GM12878 (cell line): ENCODE measurements around the gene HK2. TPM values are rescaled to one million over a fixed set of nuclear protein-coding genes. Genes with fewer than 3 reads are reported as not detected.

ENCODE experiments used
- ATAC-seq: fragments of 200-7000 bp; cut with Tn5 transposase; 3 replicates; pipeline ENCODE4 v1.9.1; 2020; ENCODE audit warnings: mild to moderate bottlenecking, moderate library complexity
- BruUV-seq: library from RNA; stranded (reverse); fragments of 400-500 nt; replicated peaks from 2 replicates; lab custom pipeline; 2021; lab: Mats Ljungman, UMichigan
- CTCF ChIA-PET: fragments of 300-600 bp; sonication (Branson Sonifier 250); formaldehyde crosslinking; extraction: SDS; loops from one replicate; lab custom pipeline; 2021; ENCODE audit warnings: inconsistent platforms; lab: Yijun Ruan, JAX
- POLR2A ChIA-PET: fragments of 350-600 bp; formaldehyde crosslinking; extraction: SDS; loops from one replicate; lab custom pipeline; 2021; ENCODE audit warnings: inconsistent platforms; lab: Charles Lee
- RAD21 ChIA-PET: fragments of 300-600 bp; sonication (Branson Sonifier 250); formaldehyde crosslinking; loops from one replicate; lab custom pipeline; 2023; ENCODE audit warnings: antibody characterized with exemption; ENCODE audit not compliant: unreplicated experiment; lab: Charles Lee
- SMC1A ChIA-PET: fragments of 300-600 bp; sonication (Branson Sonifier 250); formaldehyde crosslinking; loops from one replicate; lab custom pipeline; 2023; ENCODE audit not compliant: unreplicated experiment, uncharacterized antibody; lab: Charles Lee
- DNase-seq: peaks from one replicate; pipeline ENCODE4 v3.0.0-alpha.2; 2011; ENCODE audit warnings: low read depth, low spot score
- FAIRE-seq: peaks from 3 replicates; lab custom pipeline; 2011; peaks lifted over from hg19 to GRCh38; lab: Jason Lieb, UNC
- H2AFZ ChIP-seq: 2 replicates; pipeline ENCODE4 v1.6.0; 2011; ENCODE audit warnings: low read depth, low read length, control low read depth; ENCODE audit not compliant: control insufficient read depth
- H3K27ac ChIP-seq: 2 replicates; pipeline ENCODE4 v1.5.1; 2011; ENCODE audit warnings: control low read depth; ENCODE audit not compliant: control insufficient read depth, insufficient read depth
- H3K27me3 ChIP-seq, 2 experiments: replicated peaks in 1 of 2; 2 replicates each; pipeline versions ENCODE4 v1.6.0 to v1.6.1; 2011; ENCODE audit warnings: low read length in 1 of 2; ENCODE audit not compliant: control insufficient read depth in 2 of 2, insufficient read depth in 2 of 2
- H3K36me3 ChIP-seq, 2 experiments: 2 replicates each; pipeline ENCODE4 v1.5.1; 2011; ENCODE audit warnings: low read length in 1 of 2; ENCODE audit not compliant: control insufficient read depth in 2 of 2, insufficient read depth in 2 of 2
- H3K4me1 ChIP-seq: 2 replicates; pipeline ENCODE4 v1.6.1; 2011; ENCODE audit warnings: mild to moderate bottlenecking, low read length, moderate library complexity, mixed read lengths; ENCODE audit not compliant: control insufficient read depth, insufficient read depth
- H3K4me2 ChIP-seq: 2 replicates; pipeline ENCODE4 v1.6.0; 2011; ENCODE audit warnings: control low read depth; ENCODE audit not compliant: control insufficient read depth, insufficient read depth
- H3K4me3 ChIP-seq: fragments of 200-600 bp; sonication (generic); 2 replicates; pipeline ENCODE4 v1.5.1; 2016
- H3K79me2 ChIP-seq: 2 replicates; pipeline ENCODE4 v1.6.0; 2011; ENCODE audit warnings: low read length; ENCODE audit not compliant: control insufficient read depth, insufficient read depth
- H3K9ac ChIP-seq: 2 replicates; pipeline ENCODE4 v1.8.0; 2011; ENCODE audit warnings: low read length, control low read depth, mixed read lengths; ENCODE audit not compliant: control insufficient read depth, insufficient read depth
- H3K9me3 ChIP-seq: replicated peaks from 3 replicates; pipeline ENCODE4 v1.5.1; 2011; ENCODE audit warnings: mild to moderate bottlenecking, low read length; ENCODE audit not compliant: control insufficient read depth, insufficient read depth
- H4K20me1 ChIP-seq: 2 replicates; pipeline ENCODE4 v1.6.0; 2011; ENCODE audit not compliant: control insufficient read depth, insufficient read depth
- BCLAF1 ChIP-seq: fragments of 450-650 bp; IDR thresholded peaks from 2 replicates; pipeline ENCODE4 v1.6.1; 2017; ENCODE audit warnings: antibody characterized with exemption, mild to moderate bottlenecking, moderate library complexity
- CBX5 ChIP-seq: sonication (generic); IDR thresholded peaks from 2 replicates; pipeline ENCODE4 v1.6.1; 2016; ENCODE audit warnings: low read depth, moderate library complexity, mild to moderate bottlenecking, inconsistent platforms
- CHD1 ChIP-seq: IDR thresholded peaks from 2 replicates; pipeline ENCODE4 v1.6.1; 2012; ENCODE audit warnings: low read depth, low read length, improper control_type of control experiment
- EZH2 ChIP-seq: IDR thresholded peaks from 2 replicates; pipeline ENCODE4 v1.6.1; 2012; ENCODE audit warnings: low read depth, mild to moderate bottlenecking, control low read depth, inconsistent platforms, low read length, borderline replicate concordance; ENCODE audit not compliant: control insufficient read depth
- NRF1 ChIP-seq: conservative IDR thresholded peaks from 2 replicates; pipeline ENCODE4 v1.6.1; 2011; ENCODE audit warnings: mild to moderate bottlenecking, low read depth, low read length, improper control_type of control experiment
- STAT3 ChIP-seq: IDR thresholded peaks from 2 replicates; pipeline ENCODE4 v1.6.1; 2011; ENCODE audit warnings: low read depth, low read length, improper control_type of control experiment
- WGBS: methylation state at CpG from one replicate; pipeline ENCODE4 v1.1.6; 2016; ENCODE audit warnings: low lambda C conversion rate; ENCODE audit not compliant: insufficient replicate concordance, insufficient coverage; ENCODE audit errors: missing lambda C conversion rate; 5-methylcytosine and 5-hydroxymethylcytosine counted together
- in situ Hi-C: fragments of 300-500 bp; cut with MboI; formaldehyde crosslinking; loops from 9 replicates; pipeline ENCODE4 v1.14.3; 2018; ENCODE audit warnings: mixed read lengths
- intact Hi-C: fragments of 100-400 bp; cut with micrococcal nuclease; formaldehyde crosslinking; loops from one replicate; pipeline ENCODE4 v1.14.2; 2022; ENCODE audit not compliant: unreplicated experiment
- polyA plus RNA-seq, 11 experiments: library from polyadenylated mRNA; depleted of rRNA in 4 of 11; unstranded in 6 of 11; stranded (reverse) in 5 of 11; fragments of >200 nt; fragmentation: Nextera tagmentation in 4 of 11; fragmentation: Illumina TruSeq in 1 of 11; extraction: Ambion mirVana in 4 of 11; extraction: Trizol in 1 of 11; gene quantifications; 1 replicate in 1 of 11; 2 replicates in 10 of 11; pipeline versions ENCODE4 v1.2.1 to v1.2.3, GENCODE V29; 2011 to 2016; ENCODE audit warnings: inconsistent platforms in 2 of 11, missing spikeins in 2 of 11, low read depth in 1 of 11
- total RNA-seq, 4 experiments: library from RNA; depleted of rRNA in 3 of 4; stranded (reverse); fragments of >200 nt in 3 of 4; fragmentation: Illumina TruSeq in 1 of 4; extraction: Trizol in 1 of 4; gene quantifications; 2 replicates each; pipeline versions ENCODE4 v1.2.1 to v1.2.3, GENCODE V29; 2013 to 2021
- TF ChIP-seq, protein P1 (sequence below): fragments of 450-650 bp; formaldehyde crosslinking; IDR thresholded peaks from 2 replicates; pipeline ENCODE4 v1.4.0; 2022; ENCODE audit warnings: mild to moderate bottlenecking, moderate library complexity

The HK2 gene
- total and polyA plus RNA-seq, 10 of the 15 experiments (the other 5 are each of a cell fraction or from before 2014, with no cell fraction given), result 5.0 to 73.1 (median 20.2) TPM

DNA sequence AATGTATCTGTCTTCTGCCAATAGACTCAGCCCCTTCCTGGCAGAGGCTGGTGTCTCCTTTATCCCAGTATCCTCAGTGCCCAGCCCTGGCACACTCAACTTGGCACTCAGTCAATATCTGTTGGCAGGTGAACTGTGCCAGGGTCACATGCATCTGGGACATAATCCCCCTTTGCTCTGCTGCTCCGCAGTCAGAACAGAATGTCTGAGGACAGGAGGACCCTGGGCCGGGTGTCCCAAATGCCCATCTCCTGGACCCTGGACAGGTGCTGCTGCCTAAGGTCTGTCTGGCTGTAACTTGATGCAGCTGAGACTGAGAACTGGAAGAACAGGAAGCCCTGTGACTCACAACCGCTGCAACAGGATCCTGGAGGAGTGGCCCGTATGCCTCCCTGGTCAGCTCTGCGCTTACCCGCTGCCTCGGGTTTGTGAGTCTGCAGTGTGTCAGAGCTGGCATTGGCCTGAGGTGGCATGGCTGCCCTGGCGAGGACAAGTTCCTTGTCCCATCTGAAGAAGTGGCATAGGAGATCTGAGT, 11.4 kb downstream of the HK2 start:
- ATAC-seq, result no peak
- 86% methylated on average over 8 of the region's 8 CpGs for WGBS
- no peak overlapping the region for H3K4me3 ChIP-seq
- ChIA-PET POLR2A (interaction anchor here (1.0 to 1.2 kb wide), 2 partner anchors 12 to 100 kb away, joined by 3 to 6 read pairs; partner anchors contain the start of gene HK2), RAD21 (interaction anchor here (0.7 kb wide), 1 partner anchor 10 kb away, joined by 4 read pairs; no protein-coding TSS in a partner anchor), SMC1A (no interaction called here), CTCF (interaction anchor here (0.7 kb wide), 1 partner anchor 75 kb away, joined by 3 read pairs; no protein-coding TSS in a partner anchor)
- peaks cover 0 to 2% of the 10 kb centered on the region in 2 experiments; a peak in 2 of 4 replicates for H3K36me3 ChIP-seq
- FAIRE-seq, result no peak
- no peak overlapping the region for H2AFZ ChIP-seq
- peaks cover 68% of the 10 kb centered on the region for H3K4me1 ChIP-seq
- no peak for DNase-seq
- no peak overlapping the region for H3K27ac ChIP-seq
- BruUV-seq, result no TSS peak
- intact Hi-C loops, result no loop called here
- H3K27me3 ChIP-seq, result no peaks in the 10 kb centered on the region
- H3K9ac ChIP-seq, result no peak overlapping the region
- in situ Hi-C loops, result no loop called here
- H4K20me1 ChIP-seq, result 0 out of 2 replicates have a peak, but pooled peaks cover 5% of the 10 kb centered on the region
- no peaks in the 10 kb centered on the region for H3K9me3 ChIP-seq
- peak overlapping the region; percentile 50 for H3K4me2 ChIP-seq
- TF ChIP-seq CBX5, result no peak
- TF ChIP-seq BCLAF1, result no peak
- TF ChIP-seq STAT3, result no peak
- no peak for TF ChIP-seq NRF1
- TF ChIP-seq, protein P1, sequence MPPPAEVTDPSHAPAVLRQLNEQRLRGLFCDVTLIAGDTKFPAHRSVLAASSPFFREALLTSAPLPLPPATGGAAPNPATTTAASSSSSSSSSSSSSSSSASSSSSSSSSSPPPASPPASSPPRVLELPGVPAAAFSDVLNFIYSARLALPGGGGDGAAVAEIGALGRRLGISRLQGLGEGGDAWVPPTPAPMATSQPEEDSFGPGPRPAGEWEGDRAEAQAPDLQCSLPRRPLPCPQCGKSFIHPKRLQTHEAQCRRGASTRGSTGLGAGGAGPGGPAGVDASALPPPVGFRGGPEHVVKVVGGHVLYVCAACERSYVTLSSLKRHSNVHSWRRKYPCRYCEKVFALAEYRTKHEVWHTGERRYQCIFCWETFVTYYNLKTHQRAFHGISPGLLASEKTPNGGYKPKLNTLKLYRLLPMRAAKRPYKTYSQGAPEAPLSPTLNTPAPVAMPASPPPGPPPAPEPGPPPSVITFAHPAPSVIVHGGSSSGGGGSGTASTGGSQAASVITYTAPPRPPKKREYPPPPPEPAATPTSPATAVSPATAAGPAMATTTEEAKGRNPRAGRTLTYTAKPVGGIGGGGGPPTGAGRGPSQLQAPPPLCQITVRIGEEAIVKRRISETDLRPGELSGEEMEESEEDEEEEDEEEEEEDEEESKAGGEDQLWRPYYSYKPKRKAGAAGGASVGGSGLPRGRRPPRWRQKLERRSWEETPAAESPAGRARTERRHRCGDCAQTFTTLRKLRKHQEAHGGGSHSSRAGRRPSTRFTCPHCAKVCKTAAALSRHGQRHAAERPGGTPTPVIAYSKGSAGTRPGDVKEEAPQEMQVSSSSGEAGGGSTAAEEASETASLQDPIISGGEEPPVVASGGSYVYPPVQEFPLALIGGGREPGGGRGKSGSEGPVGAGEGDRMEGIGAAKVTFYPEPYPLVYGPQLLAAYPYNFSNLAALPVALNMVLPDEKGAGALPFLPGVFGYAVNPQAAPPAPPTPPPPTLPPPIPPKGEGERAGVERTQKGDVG, result no peak
- TF ChIP-seq CHD1, result no peak
- no peak for TF ChIP-seq EZH2
- H3K79me2 ChIP-seq, result peaks cover 97% of the 10 kb centered on the region
